ENCODE measurements around the gene DLX4. TPM values are rescaled to one million over a fixed set of nuclear protein-coding genes. Genes with fewer than 3 reads are reported as not detected.

The DLX4 gene
- polyA plus RNA-seq, 1 donor, result 3.9 TPM

Other genes starting within 250 kb of the DLX4 start
- 10.9 TPM for gene FAM117A, start 205.1 kb upstream of the DLX4 start, polyA plus RNA-seq
- gene KAT7, start 180.5 kb upstream of the DLX4 start, polyA plus RNA-seq, result 31.6 TPM
- gene TAC4, start 121.1 kb upstream of the DLX4 start, polyA plus RNA-seq, result 0.39 TPM
- gene DLX3, start 26.0 kb downstream of the DLX4 start, polyA plus RNA-seq, result 0.66 TPM
- 61.8 TPM for gene ITGA3, start 86.9 kb downstream of the DLX4 start, polyA plus RNA-seq
- gene PDK2, start 126.2 kb downstream of the DLX4 start, polyA plus RNA-seq, result 78.5 TPM
- 5.7 TPM for gene SAMD14, start 161.0 kb downstream of the DLX4 start, polyA plus RNA-seq
- 30.7 TPM for gene PPP1R9B, start 181.5 kb downstream of the DLX4 start, polyA plus RNA-seq
- gene SGCA, start 196.8 kb downstream of the DLX4 start, polyA plus RNA-seq, result 1.2 TPM
- gene COL1A1, start 232.4 kb downstream of the DLX4 start, polyA plus RNA-seq, result 488 TPM